ENCODE results near the gene FBF1. TPM values are rescaled to one million over a fixed set of nuclear protein-coding genes. Genes with fewer than 3 reads are reported as not detected.

Gene FBF1
- total and polyA plus RNA-seq, 2 of the 4 experiments (the other 2 are of a cell fraction), result 4.5 to 8.0 TPM

- TF ChIP-seq MXI1 (IDR thresholded peaks at IDR 0.05; ENCODE audit: borderline replicate concordance, low read depth, low read length), result no peak
- no peak for TF ChIP-seq MAFK (IDR thresholded peaks at IDR 0.05; ENCODE audit: low read depth, low read length)
- no peak for TF ChIP-seq RCOR1 (IDR thresholded peaks at IDR 0.05; ENCODE audit: insufficient replicate concordance, low read length)
These were observed 9.6 kb upstream of the FBF1 start (continued) for GRCh38 chr17:75950421-75950820.

GRCh38 chr17:75945211-75945610, 4.4 kb upstream of the FBF1 start:
- dilution Hi-C loops (cut with HindIII; ENCODE audit: low sequenced_read_pairs, unreplicated experiment), result no loop called here
- Histone ChIP-seq H2AK5ac (ENCODE audit: low read depth, low read length) (no peak overlapping the region), H3K9me1 (ENCODE audit: insufficient read depth, low read length) (peaks cover 3% of the 10 kb centered on the region; the same call in 1 of the 2 replicates), H3K27ac (ENCODE audit: insufficient read depth, low read length) (no peak overlapping the region), H3K23ac (ENCODE audit: low read depth, low read length) (no peak overlapping the region), H4K8ac (ENCODE audit: low read depth in 2 of 2, low read length in 2 of 2) (no peak overlapping the region), H2BK15ac (ENCODE audit: low read depth, low read length) (no peak overlapping the region), H3K56ac (ENCODE audit: extremely low read depth, insufficient read depth, low read length) (no peak overlapping the region), H4K5ac (ENCODE audit: low read depth, low read length) (no peak overlapping the region), H3K4ac (ENCODE audit: low read depth, low read length) (no peak overlapping the region), H2BK5ac (ENCODE audit: low read depth, low read length, poor library complexity, severe bottlenecking) (no peak overlapping the region), H3K4me3 (ENCODE audit: insufficient read depth, low read depth, low read length) (no peak overlapping the region), H2AK9ac (replicated peaks; ENCODE audit: low read depth, low read length, poor library complexity) (no peak overlapping the region), H3K9me3 (ENCODE audit: control insufficient read depth, insufficient read depth, low read length) (no peaks in the 10 kb centered on the region), H2AFZ (replicated peaks; ENCODE audit: low read length, poor library complexity) (no peak overlapping the region), H2BK20ac (ENCODE audit: low read depth, low read length) (no peak overlapping the region), H3K4me1 (ENCODE audit: control insufficient read depth, insufficient read depth, low read length) (peaks cover 2% of the 10 kb centered on the region; the same call in 1 of the 2 replicates), H4K20me1 (ENCODE audit: insufficient read depth, low read length) (no peaks in the 10 kb centered on the region), H3K9ac (ENCODE audit: low read depth, low read length) (no peak overlapping the region), H3K18ac (ENCODE audit: low read depth, low read length) (no peak overlapping the region), H3K36me3 (ENCODE audit: control insufficient read depth, insufficient read depth, low read length) (peaks cover 25% of the 10 kb centered on the region), H3K14ac (replicated peaks; ENCODE audit: low read depth, low read length) (no peak overlapping the region), H2BK120ac (ENCODE audit: low read depth, low read length) (no peak overlapping the region), H3K4me2 (ENCODE audit: low read depth, low read length) (no peak overlapping the region), H4K91ac (ENCODE audit: insufficient read depth, low read depth, low read length) (no peak overlapping the region), H3K79me1 (ENCODE audit: low read depth in 1 of 2, low read length in 2 of 2) (peaks cover 4 to 5% of the 10 kb centered on the region in 2 experiments; a peak in 2 of 4 replicates), H3K27me3 (ENCODE audit: control insufficient read depth, insufficient read depth, low read length) (no peaks in the 10 kb centered on the region)
- in situ Hi-C loops (cut with MboI; ENCODE audit: low sequenced_read_pairs), result no loop called here
- ChIA-PET POLR2A (ENCODE audit: unreplicated experiment) (no interaction called here), CTCF (no interaction called here)
- DNase-seq (no peak), ATAC-seq (ENCODE audit: low read depth) (no peak)
- BruUV-seq (replicated peaks), result no TSS peak
- WGBS, 2 experiments (ENCODE audit: extremely low coverage in 2 of 2, insufficient read length in 1 of 2), result no CpG with 5 or more reads among the region's 2 CpGs
- TF ChIP-seq SMC3 (IDR thresholded peaks at IDR 0.05; ENCODE audit: low read depth, low read length) (no peak), RCOR1 (IDR thresholded peaks at IDR 0.05; ENCODE audit: insufficient replicate concordance, low read length) (no peak), POLR2A (IDR thresholded peaks at IDR 0.05; ENCODE audit: low read depth, low read length) (no peak)
- intact Hi-C loops (cut with micrococcal nuclease), result no loop called here
